BJ (cell line): ENCODE measurements around the gene GTPBP4. TPM values are rescaled to one million over a fixed set of nuclear protein-coding genes. Genes with fewer than 3 reads are reported as not detected.
"Not testable (repeated sequence)": the region's sequence is repeated elsewhere in the genome, so short reads cannot be mapped to it uniquely, and the experiment has no call there.

Source experiments
- CTCF ChIA-PET: fragments of 350-600 bp; formaldehyde crosslinking; extraction: SDS; loops from one replicate; lab custom pipeline; 2021; ENCODE audit warnings: antibody characterized with exemption, inconsistent platforms; lab: Yijun Ruan, JAX
- POLR2A ChIA-PET: fragments of 300-600 bp; sonication (Branson Sonifier 250); formaldehyde crosslinking; extraction: SDS; loops from one replicate; lab custom pipeline; 2021; ENCODE audit warnings: antibody characterized with exemption; lab: Charles Lee
- DNase-seq: peaks from one replicate; pipeline ENCODE4 v3.0.0-alpha.2; 2011; ENCODE audit warnings: low read depth
- H3K27me3 ChIP-seq: 2 replicates; pipeline ENCODE4 v1.6.0; 2011; ENCODE audit warnings: low read length; ENCODE audit not compliant: control insufficient read depth, insufficient read depth
- H3K36me3 ChIP-seq: 2 replicates; pipeline ENCODE4 v1.5.1; 2011; ENCODE audit warnings: low read length; ENCODE audit not compliant: control insufficient read depth, insufficient read depth
- H3K4me3 ChIP-seq: 2 replicates; pipeline ENCODE4 v1.5.1; 2011; ENCODE audit warnings: low read depth, mild to moderate bottlenecking, control low read depth, low read length
- CTCF ChIP-seq: IDR thresholded peaks from 2 replicates; pipeline ENCODE4 v1.5.1; 2011; ENCODE audit warnings: low read depth, mild to moderate bottlenecking, control low read depth, inconsistent platforms, low read length, moderate library complexity; ENCODE audit not compliant: insufficient read depth
- polyA plus RNA-seq: library from polyadenylated mRNA; depleted of rRNA; stranded (reverse); fragments of >200 nt; gene quantifications from 2 replicates; pipeline ENCODE4 v1.2.3, GENCODE V29; 2011; rRNA removed

Gene GTPBP4
- polyA plus RNA-seq, 1 experiment = 17.3 TPM

GRCh38 chr10:1064964-1065247 lies 76.7 kb downstream of the GTPBP4 start:
- Histone ChIP-seq H3K4me3 (no peak overlapping the region), H3K27me3 (no peaks in the 10 kb centered on the region), H3K36me3 (peaks cover 4% of the 10 kb centered on the region; the same call in 1 of the 2 replicates)
- no peak for DNase-seq
- CTCF ChIA-PET = no interaction called here
- POLR2A ChIA-PET = interaction anchor here (0.6 kb wide), 1 partner anchor 16 kb away, joined by 3 read pairs; the partner anchor contains the start of gene IDI1
- TF ChIP-seq CTCF = no peak

DNA sequence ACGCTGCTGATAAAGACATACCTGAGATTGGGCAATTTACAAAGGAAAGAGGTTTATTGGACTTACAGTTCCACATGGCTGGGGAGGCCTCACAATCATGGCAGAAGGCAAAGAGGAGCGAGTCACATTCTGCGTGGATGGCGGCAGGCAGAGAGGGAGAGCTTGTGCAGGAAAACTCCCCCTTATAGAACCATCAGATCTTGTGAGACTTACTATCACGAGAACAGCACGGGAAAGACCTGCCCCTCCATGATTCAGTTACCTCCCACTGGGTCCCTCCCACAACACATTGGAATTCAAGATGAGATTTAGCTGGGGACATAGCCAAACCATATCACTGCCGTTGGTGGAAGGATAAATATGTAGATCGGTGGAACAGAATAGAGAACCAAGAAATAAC lies 78.5 kb downstream of the GTPBP4 start:
- POLR2A ChIA-PET, CTCF ChIA-PET, H3K27me3 ChIP-seq, H3K36me3 ChIP-seq, H3K4me3 ChIP-seq, DNase-seq: not testable (repeated sequence)

GRCh38 chr10:1068380-1069361 lies 80.4 kb downstream of the GTPBP4 start:
- POLR2A ChIA-PET = no interaction called here

More at GRCh38 chr10:1068380-1069361, 80.4 kb downstream of the GTPBP4 start:
- Histone ChIP-seq H3K27me3 (no peaks in the 10 kb centered on the region), H3K36me3 (peaks cover 2% of the 10 kb centered on the region), H3K4me3 (no peak overlapping the region)
- CTCF ChIA-PET = no interaction called here
- no peak for DNase-seq
- TF ChIP-seq CTCF = no peak

Other genes with a start within 250 kb of the GTPBP4 start
- gene LARP4B, start 56.7 kb upstream of the GTPBP4 start, polyA plus RNA-seq = 37.0 and 38.4 TPM in 2 replicates
- gene IDI2, start 37.4 kb downstream of the GTPBP4 start, polyA plus RNA-seq = not detected in 2 replicates
- 10.0 and 19.7 TPM in 2 replicates for gene IDI1, start 60.7 kb downstream of the GTPBP4 start, polyA plus RNA-seq
- 10.9 and 12.7 TPM in 2 replicates for gene WDR37, start 68.0 kb downstream of the GTPBP4 start, polyA plus RNA-seq